ENCODE measurements around the gene GABBR2. TPM values are rescaled to one million over a fixed set of nuclear protein-coding genes. Genes with fewer than 3 reads are reported as not detected.

The GABBR2 gene
- total RNA-seq, 1 donor, result 0.27 TPM

- DNase-seq (ENCODE audit: low read depth), result no peak
- H3K4me3 ChIP-seq (ENCODE audit: low read depth, low read length), result no peak overlapping the region
- TF ChIP-seq CTCF (IDR thresholded peaks at IDR 0.05; ENCODE audit: insufficient read depth, low read length), result no peak
These were observed 174.9 kb downstream of the GABBR2 start for GRCh38 chr9:98533866-98534265.

GRCh38 chr9:98533132-98533531, 175.6 kb downstream of the GABBR2 start:
- no peak for DNase-seq (ENCODE audit: low read depth)
- no peak for TF ChIP-seq CTCF (IDR thresholded peaks at IDR 0.05; ENCODE audit: insufficient read depth, low read length)
- no peak overlapping the region for H3K4me3 ChIP-seq (ENCODE audit: low read depth, low read length)

GRCh38 chr9:98532574-98532973, 176.2 kb downstream of the GABBR2 start:
- peak; percentile 25 for DNase-seq (ENCODE audit: low read depth)
- H3K4me3 ChIP-seq (ENCODE audit: low read depth, low read length), result no peak overlapping the region
- no peak for TF ChIP-seq CTCF (IDR thresholded peaks at IDR 0.05; ENCODE audit: insufficient read depth, low read length)

- no peak for TF ChIP-seq CTCF (IDR thresholded peaks at IDR 0.05; ENCODE audit: insufficient read depth, low read length)
- H3K4me3 ChIP-seq (ENCODE audit: low read depth, low read length), result no peak overlapping the region
- DNase-seq (ENCODE audit: low read depth), result no peak
These were observed 176.6 kb downstream of the GABBR2 start for GRCh38 chr9:98532147-98532546.

- DNase-seq (ENCODE audit: low read depth), result no peak
- H3K4me3 ChIP-seq (ENCODE audit: low read depth, low read length), result no peak overlapping the region
- TF ChIP-seq CTCF (IDR thresholded peaks at IDR 0.05; ENCODE audit: insufficient read depth, low read length), result no peak
These were observed 177.8 kb downstream of the GABBR2 start for GRCh38 chr9:98530806-98531386.

GRCh38 chr9:98530275-98530674, 178.5 kb downstream of the GABBR2 start:
- no peak overlapping the region for H3K4me3 ChIP-seq (ENCODE audit: low read depth, low read length)
- no peak for DNase-seq (ENCODE audit: low read depth)
- TF ChIP-seq CTCF (IDR thresholded peaks at IDR 0.05; ENCODE audit: insufficient read depth, low read length), result no peak

GRCh38 chr9:98529841-98530240, 178.9 kb downstream of the GABBR2 start:
- DNase-seq (ENCODE audit: low read depth), result no peak
- no peak overlapping the region for H3K4me3 ChIP-seq (ENCODE audit: low read depth, low read length)
- TF ChIP-seq CTCF (IDR thresholded peaks at IDR 0.05; ENCODE audit: insufficient read depth, low read length), result no peak
